ENCODE results near the gene BMP7.
"Not testable (repeated sequence)": the region's sequence is repeated elsewhere in the genome, so short reads cannot be mapped to it uniquely, and the experiment has no call there.

BMP7 gene

DNA sequence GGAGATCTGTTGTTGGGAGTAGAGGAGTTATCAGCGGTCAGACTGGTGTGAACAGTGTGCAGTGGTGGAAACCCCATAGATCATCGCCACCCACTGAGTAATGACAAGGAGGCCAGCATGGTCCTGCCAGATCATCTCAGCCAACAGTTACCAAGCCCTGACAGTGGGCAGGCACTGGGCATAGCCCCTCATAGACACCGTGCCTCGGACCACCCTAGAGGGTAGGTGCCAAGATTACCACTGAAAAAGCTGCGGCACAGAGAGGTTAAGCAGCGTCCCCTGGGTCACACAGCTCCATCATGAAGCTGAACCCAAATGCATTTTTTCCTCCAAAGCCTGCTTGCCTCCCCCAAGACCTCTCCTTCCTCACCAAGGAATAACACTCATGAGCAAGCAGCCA lies 21.5 kb upstream of the BMP7 start:
- DNase-seq (ENCODE audit: low spot score), result no peak

DNA sequence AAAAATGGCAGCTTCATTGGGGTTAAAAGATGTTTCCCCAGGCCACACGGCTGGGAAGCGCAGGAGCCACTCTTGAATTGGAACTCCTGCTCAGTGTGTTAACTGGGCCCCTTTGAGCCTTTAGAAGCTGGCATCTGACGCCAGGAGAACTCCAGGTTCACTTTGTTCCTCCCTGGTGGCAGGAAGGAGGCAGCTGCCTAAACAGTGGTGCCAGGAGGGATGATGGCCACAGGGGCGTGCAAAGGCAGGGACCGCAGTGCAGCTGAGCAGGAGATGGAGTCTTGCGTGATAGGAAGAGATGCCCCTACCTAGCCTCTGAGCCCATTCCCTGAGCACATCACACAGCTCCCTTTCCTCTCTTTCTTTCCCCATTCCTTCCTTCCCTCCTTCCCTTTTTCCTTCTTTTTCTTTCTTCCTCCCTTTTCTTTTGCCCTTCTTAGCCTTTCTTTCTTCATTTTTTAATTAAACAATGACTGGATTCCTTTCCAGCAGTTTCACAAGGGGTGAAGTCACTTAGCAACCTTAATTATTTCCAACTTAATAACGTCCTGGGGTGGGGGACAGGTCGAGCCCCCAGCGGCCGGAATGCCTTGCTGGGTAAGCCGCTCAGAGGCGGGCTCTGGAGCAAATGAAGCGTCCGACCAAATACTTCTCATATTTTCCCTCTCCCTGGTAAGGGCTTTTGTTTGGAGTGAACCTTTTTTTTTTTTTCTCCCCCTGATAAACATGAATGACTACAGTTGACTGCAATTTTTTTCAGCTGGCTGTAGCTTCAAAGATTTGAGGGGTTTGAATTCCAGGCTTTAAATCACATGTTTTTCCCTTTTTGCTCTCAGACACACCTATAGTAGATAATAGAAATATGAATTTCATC lies 20.8 kb upstream of the BMP7 start:
- no peak for DNase-seq (ENCODE audit: low spot score)

DNA sequence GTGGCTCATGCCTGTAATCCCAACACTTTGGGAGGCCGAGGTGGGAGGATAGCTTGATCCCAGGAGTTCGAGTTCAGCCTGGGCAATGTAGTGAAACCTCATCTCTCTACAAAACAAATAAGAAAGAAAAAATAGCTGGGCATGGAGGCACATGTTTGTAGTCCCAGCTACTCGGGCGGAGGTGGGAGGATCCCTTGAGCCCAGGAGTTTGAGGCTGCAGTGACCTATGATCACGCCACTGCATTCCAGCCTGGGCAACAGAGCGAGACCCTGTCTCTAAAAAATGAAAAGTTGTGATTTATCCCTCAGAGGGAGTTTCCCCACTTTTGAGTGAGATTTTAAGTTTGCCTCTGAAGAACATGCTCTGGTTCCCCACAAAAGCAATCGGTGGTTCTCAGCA lies 17.4 kb upstream of the BMP7 start:
- no peak for DNase-seq (ENCODE audit: low spot score)

DNA sequence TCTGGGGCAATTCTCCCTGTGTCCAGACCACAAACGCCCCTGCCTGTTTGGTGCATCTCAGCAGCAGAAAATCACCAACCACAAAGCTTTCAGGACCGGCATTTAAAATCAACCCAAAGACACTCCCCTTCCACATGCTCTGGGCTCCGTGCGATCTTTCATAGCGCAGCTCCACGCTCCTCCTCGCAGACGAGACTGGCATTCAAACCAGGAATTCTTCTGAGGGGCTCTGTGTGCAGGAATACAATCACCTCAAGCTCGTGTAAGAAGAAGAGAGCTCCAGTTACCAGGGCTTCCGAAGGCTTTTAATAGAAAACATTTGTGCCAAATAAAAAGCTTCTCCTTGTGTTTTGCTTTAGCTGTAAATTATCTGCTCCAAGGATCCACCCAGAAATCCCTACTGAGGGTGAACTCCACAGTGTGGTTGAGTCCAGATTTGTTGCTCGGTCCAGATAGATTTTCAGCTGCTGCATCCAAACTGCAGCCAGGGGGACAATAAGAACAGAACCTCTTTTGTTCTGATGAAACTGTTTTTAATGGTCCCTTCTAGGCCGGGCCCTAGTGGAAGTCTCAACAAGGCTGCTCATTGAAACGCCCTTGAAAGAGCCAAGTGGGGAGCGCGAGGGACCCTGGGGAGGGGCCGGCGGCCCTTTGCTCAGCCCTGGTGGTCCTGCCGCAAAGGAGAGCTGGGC lies 16.4 kb upstream of the BMP7 start:
- no peak for DNase-seq (ENCODE audit: low spot score)

DNA sequence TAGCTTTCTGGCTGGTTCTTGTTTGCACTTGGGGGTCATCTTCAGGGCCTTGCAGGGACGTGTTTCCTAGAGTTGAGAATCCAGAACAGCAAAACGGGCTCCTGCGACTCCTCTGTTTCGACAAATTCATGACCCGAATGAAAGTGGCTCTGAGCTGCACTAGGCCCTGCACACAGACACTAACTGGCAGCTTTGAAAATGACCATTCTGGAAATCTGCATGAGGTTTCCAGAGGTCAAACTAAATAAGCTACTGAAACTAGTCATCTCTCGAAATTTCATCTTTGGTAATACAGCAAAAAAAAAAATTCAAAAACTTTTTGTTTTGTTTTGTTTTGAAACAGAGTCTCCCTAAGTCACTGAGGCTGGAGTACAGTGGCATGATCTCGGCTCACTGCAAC lies 15.5 kb upstream of the BMP7 start:
- DNase-seq (ENCODE audit: low spot score), result no peak

DNA sequence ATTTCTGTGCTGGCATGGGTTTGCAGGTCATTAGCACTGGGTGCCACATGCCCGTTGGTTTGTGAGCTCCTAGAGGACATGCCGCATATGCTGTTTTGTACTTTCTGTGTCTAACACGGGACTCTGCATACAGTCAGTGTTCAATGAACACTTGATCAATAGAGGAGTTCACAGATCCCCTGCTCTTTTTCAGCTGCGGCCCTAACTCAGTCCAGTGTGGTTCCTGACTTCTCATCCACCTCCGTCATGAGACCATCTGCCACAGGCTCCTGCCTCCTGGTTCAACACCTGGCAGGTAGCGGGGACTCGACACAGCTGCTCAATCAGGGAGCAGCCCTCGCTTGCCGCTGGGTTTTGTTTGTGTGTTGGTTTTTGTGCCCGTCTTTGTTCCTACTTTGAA lies 13.8 kb upstream of the BMP7 start:
- DNase-seq (ENCODE audit: low spot score), result no peak

DNA sequence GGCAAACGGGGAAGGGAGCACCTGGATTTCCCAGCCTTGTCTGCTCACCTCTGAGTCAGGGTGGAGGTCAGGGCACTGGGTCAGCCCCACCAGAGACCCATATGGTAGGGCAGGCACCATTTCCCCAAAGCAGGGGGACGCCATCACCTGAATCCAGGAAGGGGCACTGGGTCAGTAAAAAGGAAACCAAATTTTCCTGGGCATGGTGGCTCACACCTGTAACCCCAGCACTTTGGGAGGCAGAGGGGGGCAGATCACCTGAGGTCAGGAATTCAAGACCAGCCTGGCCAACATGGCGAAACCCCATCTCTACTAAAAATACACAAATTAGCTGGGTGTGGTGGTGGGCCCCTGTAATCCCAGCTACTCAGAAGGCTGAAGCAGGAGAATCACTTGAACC lies 13.1 kb upstream of the BMP7 start:
- DNase-seq (ENCODE audit: low spot score), result not testable (repeated sequence)

DNA sequence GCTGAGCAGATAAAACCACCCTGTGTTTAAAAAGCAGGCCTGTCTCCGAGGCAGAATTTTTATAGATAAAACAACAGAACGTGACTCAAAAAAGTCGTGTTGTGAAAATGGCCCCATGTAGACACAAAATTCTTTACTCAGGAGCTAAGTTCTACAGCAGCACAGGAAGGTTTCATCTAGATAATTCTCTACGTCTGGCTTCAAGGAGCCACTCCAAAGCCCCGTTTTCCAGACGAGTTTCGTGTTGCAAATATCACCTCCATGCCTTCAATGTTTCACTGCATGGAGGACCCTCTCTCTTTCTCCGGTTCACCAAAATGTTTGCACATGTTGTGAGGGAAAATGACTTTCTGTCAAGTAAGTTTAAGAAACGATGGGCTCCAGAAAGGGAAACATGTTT lies 12.0 kb upstream of the BMP7 start:
- no peak for DNase-seq (ENCODE audit: low spot score)

DNA sequence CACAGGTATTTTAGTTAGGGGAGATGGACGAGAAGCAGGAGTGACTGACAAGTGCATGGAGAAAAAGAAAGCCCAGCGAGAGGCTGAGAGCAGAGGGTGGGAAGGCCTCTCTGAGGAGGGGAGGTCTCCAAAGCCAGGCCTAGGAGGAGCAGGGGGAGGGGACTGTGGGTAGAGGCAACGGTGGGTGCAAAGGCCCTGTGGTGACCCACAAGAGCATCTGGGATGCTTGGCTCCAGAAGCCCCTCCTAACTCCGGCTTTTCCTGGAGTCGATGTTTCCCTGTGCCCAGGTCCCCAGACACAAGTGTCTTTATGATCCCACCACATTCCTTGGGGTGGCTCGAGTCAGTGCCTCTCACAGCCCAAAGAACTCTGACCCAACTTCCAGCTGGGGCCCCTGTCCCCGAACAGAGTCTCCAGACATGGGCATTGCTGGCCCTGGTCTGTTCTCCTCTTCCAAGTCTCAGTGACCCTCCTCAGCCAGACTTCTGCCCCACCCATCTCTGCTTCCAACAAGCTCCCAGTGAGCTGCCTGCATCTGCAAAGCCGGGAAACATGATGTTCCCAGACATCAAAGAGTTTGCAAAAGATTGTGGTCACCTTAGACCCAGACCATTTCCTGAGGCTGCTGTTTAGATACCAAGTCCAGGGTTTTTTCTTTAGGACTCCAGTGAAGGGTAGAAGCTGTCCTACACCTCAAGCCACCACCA lies 11.1 kb upstream of the BMP7 start:
- DNase-seq (ENCODE audit: low spot score), result no peak

DNA sequence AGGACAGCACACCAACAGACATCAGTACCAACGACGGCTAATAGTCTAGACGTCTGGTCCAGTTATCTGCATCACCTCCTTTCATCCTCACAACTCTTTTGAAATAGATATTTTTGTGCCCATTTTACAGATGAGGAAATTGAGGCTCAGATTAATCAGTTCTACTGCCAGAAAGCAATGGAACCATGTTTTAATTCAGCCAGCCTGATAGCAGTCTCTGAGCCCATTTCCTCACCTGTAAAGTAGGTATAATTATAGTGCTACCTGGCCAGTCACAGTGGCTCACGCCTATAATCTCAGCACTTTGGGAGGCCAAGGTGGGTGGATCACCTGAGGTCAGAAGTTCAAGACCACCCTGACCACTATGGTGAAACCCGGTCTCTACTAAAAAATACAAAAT lies 9.8 kb upstream of the BMP7 start:
- DNase-seq (ENCODE audit: low spot score), result no peak

DNA sequence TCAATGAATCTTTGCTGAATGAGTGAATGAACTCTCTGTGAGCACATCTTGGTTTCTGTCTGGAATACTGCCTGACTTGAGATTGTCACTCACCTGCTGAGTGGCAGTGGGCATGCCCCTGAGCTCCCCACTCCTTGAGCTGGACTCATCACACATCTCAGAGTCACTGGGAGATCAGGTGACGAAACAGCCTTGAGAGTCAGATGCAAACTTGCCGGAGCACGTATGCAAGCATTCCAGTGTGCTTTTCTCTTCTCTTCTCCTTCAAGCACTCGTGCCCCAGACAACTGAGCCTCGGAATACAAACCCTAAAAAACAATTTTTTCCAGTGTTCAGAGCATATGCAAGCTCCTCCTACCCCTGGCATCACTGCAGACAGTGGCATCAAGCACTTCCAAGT lies 9.4 kb upstream of the BMP7 start:
- DNase-seq (ENCODE audit: low spot score), result no peak

DNA sequence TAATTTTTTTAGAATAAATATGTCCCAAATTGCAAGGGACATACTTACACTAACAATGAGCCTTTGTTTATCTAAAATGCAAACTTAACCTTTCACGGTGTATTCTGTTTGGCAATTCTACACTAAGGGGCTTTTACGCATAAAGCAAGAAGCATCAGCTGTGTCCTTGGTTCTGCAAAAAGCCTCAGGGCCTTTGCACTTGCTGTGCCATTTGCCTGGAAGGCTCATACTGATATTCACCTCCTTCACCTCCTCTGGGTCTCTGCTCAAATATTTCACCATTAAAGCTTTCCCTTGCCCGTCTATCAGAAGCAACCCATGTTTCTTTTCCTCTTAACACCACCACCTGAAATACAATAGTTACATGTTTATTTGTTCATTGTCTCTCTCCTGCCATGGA lies 8.9 kb upstream of the BMP7 start:
- DNase-seq (ENCODE audit: low spot score), result no peak

DNA sequence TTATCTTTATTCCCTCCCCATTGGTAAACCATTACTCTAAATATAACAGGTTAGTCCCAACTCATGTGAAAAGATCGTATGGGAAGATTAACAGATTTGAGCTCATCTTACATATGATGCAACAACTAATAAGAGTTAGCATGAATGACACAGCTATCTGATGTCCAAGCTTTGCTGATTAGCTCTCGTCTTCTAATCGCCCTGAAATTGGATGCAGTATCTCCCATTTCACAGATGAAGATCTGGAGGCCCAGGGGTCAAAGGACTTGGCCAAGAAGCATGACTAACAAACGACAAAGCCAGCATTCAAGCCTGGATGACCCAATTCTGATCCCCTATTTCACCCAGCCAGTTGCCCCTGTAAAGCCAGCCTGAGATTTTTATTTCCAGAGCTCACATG lies 8.4 kb upstream of the BMP7 start:
- DNase-seq (ENCODE audit: low spot score), result no peak

DNA sequence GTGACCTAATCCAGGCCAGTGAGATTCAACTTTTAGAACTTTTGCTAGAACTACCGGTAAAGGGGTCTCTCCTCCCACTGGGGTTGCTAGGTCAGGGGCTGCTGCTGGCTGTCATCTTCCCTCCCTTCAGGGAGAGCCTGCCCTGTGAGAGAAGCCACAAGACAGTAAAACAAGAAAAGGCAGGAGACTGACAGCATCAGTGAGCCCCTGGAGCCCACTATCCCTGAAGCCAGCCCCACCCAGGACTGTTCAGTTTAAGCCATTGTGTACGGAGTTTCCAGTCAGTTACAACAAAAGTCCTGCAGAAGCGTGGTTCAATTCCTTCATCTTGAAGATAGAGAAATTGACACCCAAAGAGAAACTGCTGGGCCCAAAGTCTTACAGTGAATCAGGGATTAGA lies 7.9 kb upstream of the BMP7 start:
- no peak for DNase-seq (ENCODE audit: low spot score)

DNA sequence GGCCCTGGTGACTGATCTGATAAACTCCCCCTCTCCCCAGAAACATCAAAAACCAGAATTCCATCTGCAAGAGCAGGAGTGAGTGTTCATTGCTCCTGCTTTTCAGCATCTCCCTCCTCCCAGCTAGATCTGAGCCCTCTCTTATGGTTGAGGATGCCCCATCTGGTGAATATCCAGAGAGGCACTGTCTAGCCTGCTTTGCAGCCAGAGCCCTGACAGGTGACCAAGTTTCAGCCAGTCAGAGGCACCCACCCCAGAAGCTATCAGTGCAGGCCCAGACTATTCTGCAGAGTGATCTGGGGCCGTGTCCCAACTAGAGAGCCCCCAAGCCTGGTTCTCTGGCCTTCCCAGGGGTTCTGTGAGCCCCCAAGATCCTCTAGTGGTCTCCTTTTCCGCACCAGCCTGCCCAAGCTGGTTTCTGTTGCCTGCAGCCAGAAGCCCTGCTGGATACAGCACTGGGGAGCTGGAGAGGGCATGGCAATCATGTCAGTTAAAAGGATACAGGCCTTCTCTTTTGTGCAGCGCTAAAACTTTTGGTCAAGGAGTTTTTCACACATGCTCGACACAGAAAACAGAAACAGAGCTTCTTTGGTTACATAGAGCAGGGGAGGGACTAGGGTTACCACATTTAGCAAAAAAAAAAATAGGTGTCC lies 6.6 kb upstream of the BMP7 start:
- no peak for DNase-seq (ENCODE audit: low spot score)

DNA sequence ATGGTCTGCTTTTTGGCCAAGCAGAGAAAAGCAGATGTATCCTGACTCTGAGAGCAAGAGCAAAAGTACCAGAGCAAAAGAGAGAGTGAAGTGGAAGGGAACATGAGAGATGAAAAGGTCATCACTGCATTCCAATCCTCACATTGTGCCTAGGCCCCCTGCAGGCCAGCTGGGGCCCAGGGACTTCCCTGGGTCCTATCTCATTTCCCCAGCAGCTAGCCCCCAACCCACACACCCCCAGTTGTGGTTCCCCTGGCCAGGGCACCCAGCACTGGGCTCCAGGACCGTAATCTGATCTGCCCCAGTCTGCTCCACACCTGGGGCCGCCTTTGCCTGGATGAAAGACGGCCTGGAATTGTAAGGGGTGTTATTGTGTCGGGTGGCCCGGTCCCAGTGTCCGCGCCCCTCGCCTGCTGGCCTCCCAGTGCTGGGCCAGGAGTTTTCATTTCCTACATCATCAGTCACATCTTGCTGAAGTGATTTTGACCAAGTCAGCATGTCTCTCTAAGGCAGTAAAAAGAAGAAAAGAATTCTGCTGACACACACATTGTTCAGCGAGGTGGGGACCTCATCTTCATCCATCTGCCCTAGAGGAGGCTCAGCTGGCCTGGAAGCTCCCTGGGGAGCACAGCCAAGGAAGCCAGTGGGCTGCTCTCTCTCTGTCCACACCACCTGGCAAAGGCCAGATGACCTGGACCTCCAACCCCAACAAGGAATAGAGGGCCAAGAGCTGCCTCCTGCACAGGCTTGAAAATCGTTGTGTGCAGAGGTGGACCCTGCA lies 4.0 kb upstream of the BMP7 start:
- DNase-seq (ENCODE audit: low spot score), result no peak

DNA sequence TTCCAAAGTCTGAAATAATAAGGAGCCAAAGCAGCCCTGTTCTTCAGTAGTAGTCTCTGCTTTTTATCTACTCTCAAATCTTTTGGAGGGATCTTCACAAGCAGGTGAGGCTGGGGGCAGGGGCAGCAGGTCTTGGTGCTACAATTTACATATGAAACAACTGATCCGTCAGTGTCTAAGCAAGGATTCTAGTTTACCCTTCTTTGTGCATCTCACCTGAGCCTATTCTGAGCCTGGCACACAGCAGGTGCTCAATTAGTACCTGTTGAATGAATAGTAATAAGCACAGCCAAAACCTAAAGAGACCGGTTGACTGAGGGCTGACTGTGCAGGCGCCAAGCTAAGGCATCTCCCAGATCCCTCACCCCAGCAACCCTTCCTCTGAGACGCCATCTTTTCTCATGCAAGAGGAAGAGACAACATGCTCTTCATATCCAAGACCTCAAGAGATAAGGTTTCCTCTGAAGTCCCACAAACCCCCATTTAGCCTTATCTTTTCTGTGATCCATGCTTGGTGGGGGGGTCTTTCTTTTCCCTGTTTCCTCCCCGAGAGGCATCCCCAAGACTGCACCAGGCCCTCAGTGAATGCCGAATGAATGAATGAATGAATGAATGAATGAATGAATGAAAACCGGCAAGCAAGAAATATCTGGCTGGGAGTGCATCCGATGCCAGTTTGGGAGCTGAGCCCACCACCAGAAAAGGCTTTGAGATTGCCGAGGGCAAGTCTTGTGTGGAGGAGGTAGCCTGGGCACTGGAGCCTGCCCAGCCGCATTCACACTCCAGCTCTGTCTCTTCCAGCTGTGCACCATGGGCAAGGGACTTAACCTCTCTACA lies 2.9 kb upstream of the BMP7 start:
- DNase-seq (ENCODE audit: low spot score), result no peak

DNA sequence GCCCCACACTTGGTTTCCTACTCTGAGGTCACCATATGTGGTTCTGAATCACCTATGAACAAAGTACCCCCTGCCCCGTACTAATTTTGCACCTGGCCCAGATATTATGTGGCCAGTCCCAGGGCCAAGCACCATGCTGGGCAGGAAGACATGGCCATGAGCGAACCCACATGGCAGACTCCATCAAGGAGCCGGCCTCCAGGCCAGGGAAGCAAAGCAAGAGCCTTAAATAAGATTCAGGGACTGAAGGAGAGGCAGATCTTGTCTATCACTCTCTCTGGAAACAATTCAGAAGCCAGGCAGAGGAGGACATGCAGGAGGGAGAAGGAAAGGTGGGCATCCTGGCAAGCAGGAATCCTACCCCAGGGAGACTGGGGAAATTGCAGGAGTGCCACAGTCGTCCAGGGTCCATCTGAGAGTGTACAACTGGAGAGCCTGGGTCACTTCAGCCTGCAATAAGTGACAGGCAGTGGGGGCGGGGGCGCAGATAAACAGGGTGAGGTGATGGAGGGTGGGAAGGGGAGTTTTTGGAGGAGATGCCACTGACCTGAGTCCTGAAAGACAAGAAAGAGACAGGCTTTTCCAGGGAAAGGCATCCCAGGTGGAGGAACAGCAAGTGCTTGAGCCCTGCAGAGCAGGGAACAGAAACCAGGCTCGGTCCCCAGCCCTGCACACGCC lies 2.1 kb upstream of the BMP7 start:
- no peak for DNase-seq (ENCODE audit: low spot score)

DNA sequence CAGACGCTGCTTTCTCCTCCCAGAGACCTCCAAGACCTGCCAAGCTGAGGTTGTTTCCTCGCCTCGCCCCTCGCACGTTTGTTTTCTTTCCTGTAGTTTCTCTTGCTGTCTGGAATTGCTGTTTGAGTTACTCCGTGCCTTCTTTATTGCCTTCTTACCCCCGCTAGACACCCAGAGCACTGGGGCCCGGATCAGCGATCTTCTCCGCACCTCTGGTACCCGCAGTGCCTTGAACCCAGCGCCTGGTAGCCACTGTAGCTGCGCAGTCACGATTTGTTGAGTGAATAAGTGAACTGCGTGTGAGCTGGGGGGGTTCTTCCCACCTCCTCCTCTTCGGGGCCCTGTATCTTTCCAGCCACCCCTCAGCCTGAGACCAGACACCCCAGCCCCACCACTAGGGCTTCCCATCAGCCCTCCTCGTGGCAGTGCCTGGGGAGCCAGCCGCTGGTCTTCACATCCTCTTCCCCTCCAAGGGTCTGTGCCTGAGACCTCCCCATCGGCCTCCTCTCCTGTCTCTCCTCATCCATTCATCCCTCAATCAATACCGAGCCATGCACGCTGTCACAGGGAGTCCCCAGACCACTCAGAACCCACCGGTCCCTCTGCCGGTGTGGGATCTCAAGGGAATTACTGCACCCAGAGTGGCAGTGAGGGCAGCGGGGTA lies 849 bp upstream of the BMP7 start:
- no peak for DNase-seq (ENCODE audit: low spot score)

DNA sequence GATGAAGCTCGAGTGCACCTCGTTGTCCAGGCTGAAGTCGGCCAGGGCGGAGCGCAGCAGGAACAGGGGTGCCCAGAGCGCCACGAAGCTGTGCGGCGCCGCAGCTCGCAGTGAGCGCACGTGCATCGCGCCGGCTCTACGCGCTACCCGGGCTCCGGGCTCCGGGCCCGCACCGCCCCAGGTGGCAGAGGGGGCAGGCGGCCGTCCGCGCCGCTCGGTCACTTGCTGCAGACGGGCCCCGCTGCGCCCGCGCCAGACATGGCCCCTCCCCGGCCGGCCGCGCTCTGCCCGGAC lies 497 bp downstream of the BMP7 start:
- DNase-seq (ENCODE audit: low spot score), result no peak

Data from RKO (cell line).